Measurements from ENCODE around the gene ZNF10.

- TF ChIP-seq CTCF (optimal IDR thresholded peaks at IDR 0.05 in 1 of 3, IDR thresholded peaks at IDR 0.05 in 1 of 3, conservative IDR thresholded peaks at IDR 0.05 in 1 of 3; ENCODE audit: extremely low read depth in 1 of 3, insufficient read depth in 2 of 3, low read length in 3 of 3) (no peak), EZH2 (IDR thresholded peaks at IDR 0.05; ENCODE audit: low read length) (no peak)
These were observed 59.7 kb downstream of the ZNF10 start for GRCh38 chr12:133190176-133190575.
